Activated gamma-delta T cell treated with anti-CD3 and anti-CD28 coated beads, Interleukin-2, amount 50 U/mL, for 16 hours (primary cell): ENCODE measurements around the gene ATP2B2.
"Not testable (repeated sequence)": the region's sequence is repeated elsewhere in the genome, so short reads cannot be mapped to it uniquely, and the experiment has no call there.

Experiments
- DNase-seq: peaks from one replicate; pipeline ENCODE4 v3.0.0-alpha.2; 2020; ENCODE audit warnings: low read depth

Gene ATP2B2

GRCh38 chr3:10321630-10322351 is 183.6 kb downstream of the ATP2B2 start:
- DNase-seq: no peak

- no peak for DNase-seq
Measured at GRCh38 chr3:10320320-10320677, 185.1 kb downstream of the ATP2B2 start.

- no peak for DNase-seq
Measured at GRCh38 chr3:10319804-10320203, 185.6 kb downstream of the ATP2B2 start.

GRCh38 chr3:10319251-10319650 is 186.1 kb downstream of the ATP2B2 start:
- no peak for DNase-seq

- no peak for DNase-seq
Measured at GRCh38 chr3:10317961-10318350, 187.4 kb downstream of the ATP2B2 start.

GRCh38 chr3:10317311-10317960 is 187.9 kb downstream of the ATP2B2 start:
- DNase-seq: no peak

GRCh38 chr3:10315771-10316344 is 189.5 kb downstream of the ATP2B2 start:
- no peak for DNase-seq

- DNase-seq: no peak
Measured at GRCh38 chr3:10315101-10315500, 190.3 kb downstream of the ATP2B2 start.

- no peak for DNase-seq
Measured at GRCh38 chr3:10312861-10313260, 192.5 kb downstream of the ATP2B2 start.

- DNase-seq: no peak
Measured at GRCh38 chr3:10312391-10312790, 193.0 kb downstream of the ATP2B2 start.

GRCh38 chr3:10311710-10312109 is 193.7 kb downstream of the ATP2B2 start:
- DNase-seq: no peak

GRCh38 chr3:10310578-10310977 is 194.8 kb downstream of the ATP2B2 start:
- no peak for DNase-seq

- DNase-seq: no peak
Measured at GRCh38 chr3:10309736-10310135, 195.7 kb downstream of the ATP2B2 start.

- no peak for DNase-seq
Measured at GRCh38 chr3:10308678-10309077, 196.7 kb downstream of the ATP2B2 start.

- DNase-seq: no peak
Measured at GRCh38 chr3:10306156-10306555, 199.2 kb downstream of the ATP2B2 start.

GRCh38 chr3:10305331-10305902 is 200.0 kb downstream of the ATP2B2 start:
- DNase-seq: no peak

- no peak for DNase-seq
Measured at GRCh38 chr3:10304905-10305304, 200.5 kb downstream of the ATP2B2 start.

GRCh38 chr3:10303785-10304184 is 201.6 kb downstream of the ATP2B2 start:
- no peak for DNase-seq

- no peak for DNase-seq
Measured at GRCh38 chr3:10303105-10303504, 202.3 kb downstream of the ATP2B2 start.

- no peak for DNase-seq
Measured at GRCh38 chr3:10300087-10300486, 205.3 kb downstream of the ATP2B2 start.

GRCh38 chr3:10299679-10300078 is 205.7 kb downstream of the ATP2B2 start:
- DNase-seq: no peak

- DNase-seq: no peak
Measured at GRCh38 chr3:10299175-10299574, 206.2 kb downstream of the ATP2B2 start.

GRCh38 chr3:10298064-10298463 is 207.3 kb downstream of the ATP2B2 start:
- not testable (repeated sequence) for DNase-seq
